K562 (cell line): ENCODE data around the gene USP7. TPM values are rescaled to one million over a fixed set of nuclear protein-coding genes. Genes with fewer than 3 reads are reported as not detected.

Experiments used
- ATAC-seq: fragments of 200-7000 bp; cut with Tn5 transposase; 3 replicates; pipeline ENCODE4 v1.9.1; 2020; ENCODE audit warnings: moderate library complexity
- BruUV-seq: library from RNA; stranded (reverse); fragments of 400-500 nt; replicated peaks from 2 replicates; lab custom pipeline; 2021; lab: Mats Ljungman, UMichigan
- CTCF ChIA-PET: fragments of 300-600 bp; formaldehyde crosslinking; extraction: SDS; loops from one replicate; lab custom pipeline; 2021; ENCODE audit warnings: low intra/inter-chr PET ratio; lab: Yijun Ruan, JAX
- POLR2A ChIA-PET: fragments of 300-600, 350-650 bp; sonication (Branson Sonifier 250); formaldehyde crosslinking; extraction: SDS; loops from one replicate; lab custom pipeline; 2021; ENCODE audit warnings: antibody characterized with exemption, inconsistent platforms; lab: Yijun Ruan, JAX
- DNase-seq, 4 experiments: peaks; one replicate each; pipeline versions ENCODE4 v3.0.0 to v3.0.0-alpha.2; 2011 to 2018; ENCODE audit warnings: low spot score in 3 of 4, mixed read lengths in 3 of 4; ENCODE audit errors: extremely low read depth in 1 of 4
- FAIRE-seq: peaks from 2 replicates; lab custom pipeline; 2011; peaks lifted over from hg19 to GRCh38; lab: Jason Lieb, UNC
- H2AFZ ChIP-seq: 2 replicates; pipeline ENCODE4 v1.6.0; 2011; ENCODE audit warnings: low read depth, low read length, control low read depth, inconsistent platforms
- H3K27ac ChIP-seq: fragments of 200-600 bp; 3 replicates; pipeline ENCODE4 v1.8.0; 2011; ENCODE audit warnings: low read depth, mild to moderate bottlenecking, control low read depth, inconsistent platforms, low read length, moderate library complexity, mixed read lengths; ENCODE audit errors: extremely low read depth
- H3K27me3 ChIP-seq, 2 experiments: fragments of 300-600 bp in 1 of 2; 2 replicates in 1 of 2; 3 replicates in 1 of 2; pipeline versions ENCODE4 v1.6.0 to v1.8.0; 2011; ENCODE audit warnings: inconsistent platforms in 2 of 2, low read length in 2 of 2, mild to moderate bottlenecking in 1 of 2, mixed read lengths in 1 of 2, moderate library complexity in 1 of 2; ENCODE audit not compliant: control insufficient read depth in 2 of 2, insufficient read depth in 2 of 2
- H3K36me3 ChIP-seq: fragments of 300-600 bp; 3 replicates; pipeline ENCODE4 v1.8.0; 2011; ENCODE audit warnings: mild to moderate bottlenecking, low read length, inconsistent platforms; ENCODE audit not compliant: control insufficient read depth, insufficient read depth
- H3K4me1 ChIP-seq, 2 experiments: fragments of 200-600 bp in 1 of 2; replicated peaks in 1 of 2; 2 replicates in 1 of 2; 3 replicates in 1 of 2; pipeline versions ENCODE4 v1.5.1 to v1.8.0; 2011; ENCODE audit warnings: inconsistent platforms in 2 of 2, low read length in 2 of 2, mild to moderate bottlenecking in 1 of 2, mixed read lengths in 1 of 2, moderate library complexity in 1 of 2; ENCODE audit not compliant: control insufficient read depth in 2 of 2, insufficient read depth in 2 of 2
- H3K4me2 ChIP-seq: 2 replicates; pipeline ENCODE4 v1.6.1; 2011; ENCODE audit warnings: low read length, control low read depth, inconsistent platforms, mixed read lengths; ENCODE audit not compliant: insufficient read depth
- H3K4me3 ChIP-seq: fragments of 200-600 bp; sonication (generic), shearing (Covaris generic); 2 replicates; pipeline ENCODE4 v1.5.1; 2016; ENCODE audit warnings: control low read depth, inconsistent platforms
- H3K79me2 ChIP-seq: fragments of 200-600 bp; 3 replicates; pipeline ENCODE4 v1.8.0; 2011; ENCODE audit warnings: low read length, inconsistent platforms; ENCODE audit not compliant: control insufficient read depth, insufficient read depth
- H3K9ac ChIP-seq, 2 experiments: 2 replicates each; pipeline versions ENCODE4 v1.6.0 to v1.6.1; 2011; ENCODE audit warnings: low read depth in 2 of 2, low read length in 2 of 2, control low read depth in 1 of 2, inconsistent platforms in 1 of 2, mild to moderate bottlenecking in 1 of 2, mixed read lengths in 1 of 2; ENCODE audit not compliant: insufficient read depth in 1 of 2
- H3K9me1 ChIP-seq: one replicate; pipeline ENCODE4 v1.6.0; 2011; ENCODE audit warnings: inconsistent platforms, mild to moderate bottlenecking, low read length, moderate library complexity; ENCODE audit not compliant: control insufficient read depth, insufficient read depth
- H3K9me3 ChIP-seq: replicated peaks from 2 replicates; pipeline ENCODE4 v1.5.1; 2011; ENCODE audit warnings: low read depth, low read length, inconsistent platforms; ENCODE audit not compliant: control insufficient read depth, insufficient read depth
- H4K20me1 ChIP-seq: replicated peaks from 2 replicates; pipeline ENCODE4 v1.6.1; 2011; ENCODE audit warnings: low read length, inconsistent platforms, mixed read lengths; ENCODE audit not compliant: control insufficient read depth, insufficient read depth
- POLR2A ChIP-seq: fragments of 450-650 bp; conservative IDR thresholded peaks from 2 replicates; pipeline ENCODE4 v1.6.1; 2016
- POLR2G ChIP-seq: fragments of 200-400 bp; formaldehyde crosslinking; IDR thresholded peaks from 2 replicates; pipeline ENCODE4 v1.6.1; 2017; ENCODE audit warnings: low read depth, mild to moderate bottlenecking, antibody characterized with exemption, low read length, moderate library complexity
- RBM22 ChIP-seq: fragments of 200-400 bp; formaldehyde crosslinking; IDR thresholded peaks from 2 replicates; pipeline ENCODE4 v1.6.1; 2018; ENCODE audit warnings: low read length, low read depth; ENCODE audit not compliant: poor library complexity, severe bottlenecking
- STAT5B ChIP-seq: fragments of 250-450 bp; sonication (Bioruptor Pico); IDR thresholded peaks from 2 replicates; pipeline ENCODE4 v1.8.0; 2021; ENCODE audit warnings: mild to moderate bottlenecking, inconsistent platforms
- ZBTB17 ChIP-seq: fragments of 450-650 bp; formaldehyde crosslinking; IDR thresholded peaks from 2 replicates; pipeline ENCODE4 v1.4.0; 2020; ENCODE audit warnings: mild to moderate bottlenecking
- ZNF23 ChIP-seq: fragments of 250-450 bp; sonication (Bioruptor Pico); IDR thresholded peaks from 2 replicates; pipeline ENCODE4 v1.4.0; 2020; ENCODE audit warnings: mild to moderate bottlenecking
- ZNF609 ChIP-seq: sonication (generic); formaldehyde crosslinking; IDR thresholded peaks from 2 replicates; pipeline ENCODE4 v1.8.1; 2023; ENCODE audit warnings: missing genetic modification reagents, mild to moderate bottlenecking, borderline replicate concordance
- ZSCAN32 ChIP-seq: fragments of 450-650 bp; formaldehyde crosslinking; IDR thresholded peaks from 2 replicates; pipeline ENCODE4 v1.4.0; 2020; ENCODE audit warnings: mild to moderate bottlenecking, moderate library complexity
- WGBS: fragments of 100-300 bp; shearing (Covaris generic); methylation state at CpG from one replicate; pipeline ENCODE4 v1.1.6; 2016; ENCODE audit warnings: low coverage, mixed read lengths; ENCODE audit not compliant: insufficient coverage; ENCODE audit errors: missing lambda C conversion rate; 5-methylcytosine and 5-hydroxymethylcytosine counted together
- in situ Hi-C: fragments of 300-500 bp; cut with MboI; formaldehyde crosslinking; loops from 4 replicates; pipeline ENCODE4 v1.15.0; 2018; ENCODE audit warnings: inconsistent platforms, mixed read lengths
- intact Hi-C: fragments of 100-400 bp; cut with micrococcal nuclease; formaldehyde crosslinking; loops from 2 replicates; pipeline ENCODE4 v1.14.2; 2022
- polyA plus RNA-seq, 8 experiments: library from polyadenylated mRNA; depleted of rRNA in 4 of 8; stranded (reverse) in 5 of 8; unstranded in 3 of 8; fragments of >200 nt; fragmentation: Nextera tagmentation in 2 of 8; fragmentation: Illumina TruSeq in 1 of 8; extraction: Ambion mirVana in 2 of 8; extraction: Trizol in 1 of 8; gene quantifications; 2 replicates each; pipeline versions ENCODE4 v1.2.1 to v1.2.3, GENCODE V29; 2011 to 2014; ENCODE audit warnings: inconsistent platforms in 1 of 8, missing spikeins in 1 of 8
- total RNA-seq, 7 experiments: library from RNA; depleted of rRNA in 6 of 7; stranded (reverse); fragments of >200 nt in 6 of 7; fragmentation: Illumina TruSeq in 2 of 7; extraction: Trizol in 2 of 7; gene quantifications; 2 replicates each; pipeline versions ENCODE4 v1.2.1 to v1.2.3, GENCODE V29; 2011 to 2021; ENCODE audit warnings: low replicate concordance in 1 of 7

USP7 gene
- total and polyA plus RNA-seq, 9 of the 15 experiments (the other 6 are each of a cell fraction or from before 2014, with no cell fraction given) = 17.1 to 145 (median 57.9) TPM

DNA sequence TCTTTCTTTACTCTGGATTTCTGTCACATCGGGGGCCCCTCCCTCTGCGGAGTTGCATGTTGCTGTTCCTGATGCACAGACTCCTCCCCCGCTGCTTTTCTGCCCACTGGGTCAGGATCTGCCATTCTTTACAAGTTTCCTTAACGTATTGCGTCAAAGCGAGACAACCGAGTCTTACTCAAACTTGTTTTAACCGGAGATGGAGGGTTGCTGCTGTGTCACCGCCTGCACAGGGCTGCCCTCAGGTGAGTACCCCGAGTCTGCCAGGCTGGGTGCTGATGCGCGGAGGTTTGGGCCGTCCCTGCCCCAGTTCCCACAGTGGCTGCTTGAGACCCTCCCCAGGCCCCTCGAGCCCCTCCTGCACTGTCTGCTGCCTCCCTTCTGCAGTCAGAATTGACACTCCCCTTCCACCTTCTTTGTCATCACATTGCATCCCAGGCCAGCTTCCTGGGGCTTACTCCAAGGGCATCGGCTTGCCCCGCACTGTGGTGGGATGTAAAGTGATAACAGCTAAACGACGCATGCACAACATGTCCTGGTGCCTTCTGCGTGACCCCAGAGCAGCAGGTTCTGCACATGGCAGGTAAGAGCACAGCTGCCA lies 114.2 kb downstream of the USP7 start:
- Histone ChIP-seq H3K4me1 (peaks cover 0 to 4% of the 10 kb centered on the region in 2 experiments; a peak in 1 of 5 replicates), H3K79me2 (peaks cover 2% of the 10 kb centered on the region; the same call in 1 of the 3 replicates), H3K27ac (no peak overlapping the region), H3K36me3 (peaks cover 83% of the 10 kb centered on the region; the same call in 2 of the 3 replicates), H2AFZ (no peak overlapping the region), H3K27me3 (no peaks in the 10 kb centered on the region), H3K9ac (no peak overlapping the region; a peak in 1 of 4 replicates), H3K4me3 (no peak overlapping the region)
- BruUV-seq = no TSS peak
- 86% methylated on average over 18 of the region's 19 CpGs for WGBS
- ATAC-seq = no peak
- DNase-seq = no peak
- no peak for TF ChIP-seq ZNF609
- TF ChIP-seq ZNF23 (CRISPR knock-in tag) = no peak
- peak; percentile 5; the same call in 1 of the 2 replicates for TF ChIP-seq POLR2A
- no peak for TF ChIP-seq ZBTB17 (CRISPR knock-in tag)
- TF ChIP-seq RBM22 = peak; percentile 25
- TF ChIP-seq STAT5B (CRISPR knock-in tag) = no peak
- TF ChIP-seq ZSCAN32 (CRISPR knock-in tag) = no peak
- peak; percentile 44 for TF ChIP-seq POLR2G
- TF ChIP-seq, all 486 proteins: peak for 3
- no peaks in the 10 kb centered on the region for H4K20me1 ChIP-seq
- no peaks in the 10 kb centered on the region for H3K9me3 ChIP-seq
- in situ Hi-C loops = no loop called here
- intact Hi-C loops = no loop called here
- CTCF ChIA-PET = no interaction called here
- POLR2A ChIA-PET = interaction anchor here (0.8 to 1.2 kb wide), 4 partner anchors 10 to 26 kb away, joined by 3 to 4 read pairs (median 4); no protein-coding TSS in a partner anchor
- no peak for FAIRE-seq
- no peaks in the 10 kb centered on the region for H3K9me1 ChIP-seq
- no peak overlapping the region for H3K4me2 ChIP-seq
